Measurements from ENCODE around the gene POMP. TPM values are rescaled to one million over a fixed set of nuclear protein-coding genes. Genes with fewer than 3 reads are reported as not detected.

POMP gene
- total RNA-seq, 1 experiment from 2014 or later, result 102 TPM

DNA sequence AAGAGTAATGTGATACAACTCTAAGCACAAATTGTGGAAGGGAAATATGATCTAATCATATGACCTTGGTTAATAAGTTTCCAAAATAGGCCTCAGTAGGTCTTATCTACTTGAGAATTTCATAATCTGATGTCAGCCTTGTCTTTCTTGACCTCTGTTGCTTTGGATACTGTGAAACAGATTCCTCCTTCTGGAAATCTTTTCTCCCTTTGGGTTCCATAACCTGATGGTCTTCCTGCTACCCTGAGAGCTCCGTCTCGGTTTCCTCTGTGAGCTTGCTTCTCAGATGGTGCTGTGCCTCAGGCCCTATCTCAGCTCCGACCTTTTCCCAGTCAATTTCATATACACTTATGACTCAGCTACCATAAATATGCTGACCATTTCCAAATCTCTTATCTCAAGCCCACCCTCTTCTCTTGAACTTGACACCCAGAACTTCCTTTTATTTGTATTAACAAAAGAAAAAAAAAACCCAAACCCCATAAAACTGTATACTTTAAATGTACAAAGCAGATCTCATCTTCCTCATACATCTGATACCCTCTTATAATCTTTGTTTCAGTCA is 66.2 kb downstream of the POMP start:
- H3K23ac ChIP-seq (ENCODE audit: insufficient read length, low read depth, low read length), result no peak overlapping the region
- TF ChIP-seq, protein P1, sequence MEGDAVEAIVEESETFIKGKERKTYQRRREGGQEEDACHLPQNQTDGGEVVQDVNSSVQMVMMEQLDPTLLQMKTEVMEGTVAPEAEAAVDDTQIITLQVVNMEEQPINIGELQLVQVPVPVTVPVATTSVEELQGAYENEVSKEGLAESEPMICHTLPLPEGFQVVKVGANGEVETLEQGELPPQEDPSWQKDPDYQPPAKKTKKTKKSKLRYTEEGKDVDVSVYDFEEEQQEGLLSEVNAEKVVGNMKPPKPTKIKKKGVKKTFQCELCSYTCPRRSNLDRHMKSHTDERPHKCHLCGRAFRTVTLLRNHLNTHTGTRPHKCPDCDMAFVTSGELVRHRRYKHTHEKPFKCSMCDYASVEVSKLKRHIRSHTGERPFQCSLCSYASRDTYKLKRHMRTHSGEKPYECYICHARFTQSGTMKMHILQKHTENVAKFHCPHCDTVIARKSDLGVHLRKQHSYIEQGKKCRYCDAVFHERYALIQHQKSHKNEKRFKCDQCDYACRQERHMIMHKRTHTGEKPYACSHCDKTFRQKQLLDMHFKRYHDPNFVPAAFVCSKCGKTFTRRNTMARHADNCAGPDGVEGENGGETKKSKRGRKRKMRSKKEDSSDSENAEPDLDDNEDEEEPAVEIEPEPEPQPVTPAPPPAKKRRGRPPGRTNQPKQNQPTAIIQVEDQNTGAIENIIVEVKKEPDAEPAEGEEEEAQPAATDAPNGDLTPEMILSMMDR (conservative IDR thresholded peaks at IDR 0.05), result no peak
- no peaks in the 10 kb centered on the region for H3K79me1 ChIP-seq (ENCODE audit: insufficient read depth, low read depth, low read length, poor library complexity, severe bottlenecking)
- Mint-ChIP-seq H3K27me3 (ENCODE audit: low read depth) (peaks cover 5% of the 10 kb centered on the region), H3K27ac (no peak overlapping the region), H3K9me3 (no peaks in the 10 kb centered on the region), H3K4me1 (no peaks in the 10 kb centered on the region), H3K4me3 (no peak overlapping the region), H3K36me3 (ENCODE audit: insufficient read depth in 1 of 3, low read depth in 3 of 3) (no peaks in the 10 kb centered on the region)
- no peak overlapping the region for H3K9ac ChIP-seq (ENCODE audit: extremely low read depth, insufficient read length, low read length)
- H3K4me2 ChIP-seq (ENCODE audit: insufficient read depth, insufficient read length, low read length), result no peak overlapping the region
- no peak overlapping the region for H2BK15ac ChIP-seq (ENCODE audit: low read depth, low read length)
- no peaks in the 10 kb centered on the region for H3K27me3 ChIP-seq (ENCODE audit: insufficient read depth, low read length)
- H2BK120ac ChIP-seq (ENCODE audit: low read depth, low read length, poor library complexity, severe bottlenecking), result no peak overlapping the region
- no peak overlapping the region for H3K4ac ChIP-seq (ENCODE audit: low read depth, low read length)
- H4K5ac ChIP-seq (ENCODE audit: insufficient read length, low read depth, low read length), result no peak overlapping the region
- H2AK5ac ChIP-seq (ENCODE audit: insufficient read length, low read length), result no peak overlapping the region
- no peak overlapping the region for H2AFZ ChIP-seq (ENCODE audit: low read length)
- no peaks in the 10 kb centered on the region for H3K79me2 ChIP-seq (ENCODE audit: insufficient read depth, low read length)
- no peak overlapping the region for H4K91ac ChIP-seq (ENCODE audit: insufficient read length, low read depth, low read length)
- H2BK12ac ChIP-seq (ENCODE audit: insufficient read length, low read depth, low read length), result no peak overlapping the region
- no peaks in the 10 kb centered on the region for H3K4me1 ChIP-seq (ENCODE audit: insufficient read depth, low read length)
- H3K23me2 ChIP-seq (ENCODE audit: insufficient read length, low read depth, low read length, poor library complexity, severe bottlenecking), result no peaks in the 10 kb centered on the region
- H4K20me1 ChIP-seq (ENCODE audit: control insufficient read depth, insufficient read depth, insufficient read length), result no peaks in the 10 kb centered on the region
- WGBS (ENCODE audit: extremely low coverage, insufficient read length, low lambda C conversion rate), result no CpG with 5 or more reads among the region's 3 CpGs
- no peak overlapping the region for H4K8ac ChIP-seq (replicated peaks; ENCODE audit: insufficient read length, low read depth, low read length)
- no peak overlapping the region for H3T11ph ChIP-seq (ENCODE audit: low read length)
- H3K18ac ChIP-seq (ENCODE audit: insufficient read length, low read depth, low read length), result no peak overlapping the region
- H3K14ac ChIP-seq (ENCODE audit: insufficient read depth, low read length), result no peak overlapping the region
- H3K27ac ChIP-seq (ENCODE audit: insufficient read length, low read depth, low read length), result no peak overlapping the region
- H2BK20ac ChIP-seq (ENCODE audit: low read depth, low read length, poor library complexity, severe bottlenecking), result no peak overlapping the region
- H3K56ac ChIP-seq (ENCODE audit: insufficient read length, low read depth, low read length), result no peak overlapping the region
- H3K9me3 ChIP-seq (ENCODE audit: control insufficient read depth, low read depth, low read length), result no peaks in the 10 kb centered on the region
- DNase-seq, result no peak
- no peak overlapping the region for H2BK5ac ChIP-seq (ENCODE audit: insufficient read length, low read length)

Other genes with a start within 250 kb of the POMP start
- gene FLT1, start 164.0 kb upstream of the POMP start, total RNA-seq (2021), result 83.4 and 84.1 TPM in 2 replicates
- 0.22 and 0.26 TPM in 2 replicates for gene SLC46A3, start 59.8 kb downstream of the POMP start, total RNA-seq (2021)
- gene MTUS2, start 161.2 kb downstream of the POMP start, total RNA-seq (2021), result 0.35 and 0.42 TPM in 2 replicates

Data from H9 (cell line).